Measurements from ENCODE around the gene SPATA16.
"Not testable (repeated sequence)": the region's sequence is repeated elsewhere in the genome, so short reads cannot be mapped to it uniquely, and the experiment has no call there.

Gene SPATA16

GRCh38 chr3:173028351-173028750 lies 112.7 kb downstream of the SPATA16 start:
- no peak for DNase-seq (ENCODE audit: low read depth)
- no peak for TF ChIP-seq CTCF (IDR thresholded peaks at IDR 0.05; ENCODE audit: control insufficient read depth, insufficient read depth, low read depth, low read length, missing control alignments)
- no peak overlapping the region for H3K4me3 ChIP-seq (ENCODE audit: control insufficient read depth, low read depth, low read length)

DNA sequence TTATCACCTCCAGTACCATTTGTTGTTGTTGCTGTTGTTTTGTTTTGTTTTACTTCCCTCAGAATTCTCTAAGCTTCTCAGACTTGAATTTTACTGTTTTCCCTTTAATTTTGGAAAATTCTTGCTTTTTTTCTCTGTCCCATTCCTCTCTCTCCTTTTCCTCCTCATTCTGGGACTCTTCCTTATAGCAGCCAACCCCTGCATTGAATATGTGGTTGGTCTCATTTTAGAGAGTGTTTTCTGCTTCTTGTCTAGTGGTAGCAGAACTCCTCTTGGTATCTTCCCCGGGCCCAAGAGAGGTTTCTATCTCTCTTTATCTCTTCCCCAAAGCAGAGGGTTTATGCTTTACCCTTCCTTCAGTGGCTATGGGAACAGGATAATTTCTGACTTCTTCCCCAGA lies 113.6 kb downstream of the SPATA16 start:
- no peak for TF ChIP-seq CTCF (IDR thresholded peaks at IDR 0.05; ENCODE audit: control insufficient read depth, insufficient read depth, low read depth, low read length, missing control alignments)
- no peak for DNase-seq (ENCODE audit: low read depth)
- no peak overlapping the region for H3K4me3 ChIP-seq (ENCODE audit: control insufficient read depth, low read depth, low read length)

GRCh38 chr3:173025941-173026340 lies 115.1 kb downstream of the SPATA16 start:
- DNase-seq (ENCODE audit: low read depth) = no peak
- no peak for TF ChIP-seq CTCF (IDR thresholded peaks at IDR 0.05; ENCODE audit: control insufficient read depth, insufficient read depth, low read depth, low read length, missing control alignments)
- H3K4me3 ChIP-seq (ENCODE audit: control insufficient read depth, low read depth, low read length) = no peak overlapping the region

DNA sequence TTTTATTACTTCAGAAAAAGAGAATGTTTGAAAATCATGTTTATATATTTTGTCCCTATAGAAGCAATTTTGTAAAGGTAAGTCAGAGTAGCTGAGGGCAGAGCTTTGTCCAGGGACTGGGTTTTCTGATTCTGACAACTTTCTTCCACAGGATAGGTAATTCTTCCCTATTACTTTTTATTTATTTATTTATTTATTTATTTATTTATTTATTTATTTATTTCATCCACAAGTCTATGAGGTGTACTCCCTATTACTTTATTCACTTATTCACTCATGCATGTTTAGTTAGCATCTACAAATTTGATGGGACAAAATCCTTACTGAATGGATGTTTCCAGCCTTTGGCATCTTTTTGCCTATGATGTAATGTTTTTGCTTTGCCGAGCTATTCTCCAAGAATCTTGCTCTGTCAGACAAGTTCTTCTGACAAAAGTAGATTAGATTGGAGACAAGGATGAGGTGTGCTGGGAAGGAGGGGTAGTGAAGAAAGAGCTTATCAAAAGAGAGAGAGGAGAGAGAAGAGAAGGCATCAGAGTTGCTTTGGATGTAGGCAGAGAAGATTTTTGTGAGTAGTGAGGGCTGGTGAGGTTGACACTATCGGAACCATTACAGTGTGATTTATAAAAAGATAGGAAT lies 119.4 kb downstream of the SPATA16 start:
- TF ChIP-seq CTCF (IDR thresholded peaks at IDR 0.05; ENCODE audit: control insufficient read depth, insufficient read depth, low read depth, low read length, missing control alignments) = no peak
- no peak for DNase-seq (ENCODE audit: low read depth)
- H3K4me3 ChIP-seq (ENCODE audit: control insufficient read depth, low read depth, low read length) = no peak overlapping the region

- H3K4me3 ChIP-seq (ENCODE audit: control insufficient read depth, low read depth, low read length); DNase-seq (ENCODE audit: low read depth): not testable (repeated sequence)
These were observed 120.9 kb downstream of the SPATA16 start for GRCh38 chr3:173020128-173020527.

- no peak overlapping the region for H3K4me3 ChIP-seq (ENCODE audit: control insufficient read depth, low read depth, low read length)
- TF ChIP-seq CTCF (IDR thresholded peaks at IDR 0.05; ENCODE audit: control insufficient read depth, insufficient read depth, low read depth, low read length, missing control alignments) = no peak
- no peak for DNase-seq (ENCODE audit: low read depth)
These were observed 121.7 kb downstream of the SPATA16 start for GRCh38 chr3:173019378-173019777.

DNA sequence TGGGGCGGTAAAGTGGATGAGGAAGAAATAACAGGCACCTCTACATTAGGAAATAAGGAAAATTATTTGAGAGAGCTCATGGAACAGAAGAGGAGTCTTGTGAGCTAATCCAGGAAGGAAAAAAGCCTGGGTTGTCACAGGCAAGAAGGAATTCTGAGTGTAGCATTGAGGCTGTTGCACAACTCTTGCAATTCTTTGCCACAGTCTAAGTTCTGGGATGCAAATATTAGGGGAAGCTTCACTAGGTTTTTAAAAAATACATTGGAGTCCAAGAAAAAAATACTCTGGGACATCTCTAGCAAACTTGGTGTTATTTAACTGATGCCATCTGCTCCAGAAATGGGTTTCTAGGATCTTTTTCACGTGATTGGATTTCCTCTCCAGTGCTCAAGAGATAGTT lies 122.3 kb downstream of the SPATA16 start:
- DNase-seq (ENCODE audit: low read depth) = no peak
- H3K4me3 ChIP-seq (ENCODE audit: control insufficient read depth, low read depth, low read length) = no peak overlapping the region
- TF ChIP-seq CTCF (IDR thresholded peaks at IDR 0.05; ENCODE audit: control insufficient read depth, insufficient read depth, low read depth, low read length, missing control alignments) = no peak

Data from AG09309 (cell line).